GM18909 (cell line): ENCODE data around the gene IARS1.

Experiments
- ATAC-seq: cut with Tn5 transposase; IDR thresholded peaks from one replicate; pipeline ENCODE4 v1.9.1; 2021; ENCODE audit warnings: mild to moderate bottlenecking; ENCODE audit not compliant: unreplicated experiment, poor library complexity

Gene IARS1

GRCh38 chr9:92293452-92294296, at the start of gene IARS1:
IARS1 (minus strand) TSS chr9:92293697; CDS start chr9:92289419, 4,278 bp downstream.
- ATAC-seq = peak; percentile 97

GRCh38 chr9:92342825-92343488, 49.5 kb upstream of the IARS1 start:
- ATAC-seq = no peak

- ATAC-seq = no peak
Observed at GRCh38 chr9:92341578-92341977, 48.1 kb upstream of the IARS1 start.

- ATAC-seq = no peak
Observed at GRCh38 chr9:92333282-92333634, 39.8 kb upstream of the IARS1 start.

- ATAC-seq = no peak
Observed at GRCh38 chr9:92332577-92333281, 39.2 kb upstream of the IARS1 start.

- no peak for ATAC-seq
Observed at GRCh38 chr9:92328225-92328624, 34.7 kb upstream of the IARS1 start.

- ATAC-seq = no peak
Observed at GRCh38 chr9:92327283-92327850, 33.9 kb upstream of the IARS1 start.

GRCh38 chr9:92325991-92326500, 32.5 kb upstream of the IARS1 start:
- ATAC-seq = no peak

GRCh38 chr9:92325269-92325990, 31.9 kb upstream of the IARS1 start, which contains the start of the genes CENPP and NOL8:
CENPP (plus strand) TSS chr9:92325953.
NOL8 (minus strand) TSS chr9:92325350; CDS start chr9:92324161, 1,189 bp downstream.
- ATAC-seq = peak; percentile 95

- no peak for ATAC-seq
Observed at GRCh38 chr9:92324889-92325268, 31.4 kb upstream of the IARS1 start.

GRCh38 chr9:92324431-92324830, 30.9 kb upstream of the IARS1 start:
- ATAC-seq = no peak

GRCh38 chr9:92315456-92315855, 22.0 kb upstream of the IARS1 start:
- no peak for ATAC-seq

GRCh38 chr9:92313624-92314012, 20.1 kb upstream of the IARS1 start:
- ATAC-seq = no peak

GRCh38 chr9:92312887-92313623, 19.6 kb upstream of the IARS1 start:
- ATAC-seq = no peak

- no peak for ATAC-seq
Observed at GRCh38 chr9:92310562-92310961, 17.1 kb upstream of the IARS1 start.

GRCh38 chr9:92308893-92309292, 15.4 kb upstream of the IARS1 start:
- no peak for ATAC-seq

- no peak for ATAC-seq
Observed at GRCh38 chr9:92300936-92301335, 7.4 kb upstream of the IARS1 start.

GRCh38 chr9:92299116-92299515, 5.6 kb upstream of the IARS1 start:
- ATAC-seq = no peak

GRCh38 chr9:92298036-92298435, 4.5 kb upstream of the IARS1 start:
- no peak for ATAC-seq
